Esophagus squamous epithelium (tissue), 4 donors: ENCODE results near the gene TAX1BP3.

Experiments
- CTCF ChIP-seq, 6 experiments: fragments of 450-650 bp in 4 of 6; fragments of 200-600 bp in 2 of 6; sonication (generic) in 2 of 6; IDR thresholded peaks; one replicate each; pipeline ENCODE4 v1.5.1; 2016 to 2019; ENCODE audit warnings: antibody characterized with exemption in 6 of 6, mild to moderate bottlenecking in 4 of 6, moderate library complexity in 4 of 6
- POLR2A ChIP-seq, 4 donors: fragments of 450-650 bp; IDR thresholded peaks; one replicate each; pipeline ENCODE4 v1.6.1; 2017; ENCODE audit warnings: antibody characterized with exemption in 4 of 4, mild to moderate bottlenecking in 4 of 4, moderate library complexity in 3 of 4

GRCh38 chr17:3657874-3658783 is 10.2 kb downstream of the TAX1BP3 start:
- TF ChIP-seq CTCF (IDR thresholded peaks at IDR 0.05) = no peak
- TF ChIP-seq POLR2A (IDR thresholded peaks at IDR 0.05) = no peak
